ENCODE results near the gene KAT6B.

- no peak for TF ChIP-seq EZH2phosphoT487 (IDR thresholded peaks at IDR 0.05; ENCODE audit: insufficient read depth, low read depth)
- TF ChIP-seq EZH2 (IDR thresholded peaks at IDR 0.05; ENCODE audit: insufficient read depth, poor library complexity, severe bottlenecking) = no peak
Observed at GRCh38 chr10:74969093-74969492, 142.7 kb downstream of the KAT6B start.
